ENCODE data around the gene SEMA5A.

DNA sequence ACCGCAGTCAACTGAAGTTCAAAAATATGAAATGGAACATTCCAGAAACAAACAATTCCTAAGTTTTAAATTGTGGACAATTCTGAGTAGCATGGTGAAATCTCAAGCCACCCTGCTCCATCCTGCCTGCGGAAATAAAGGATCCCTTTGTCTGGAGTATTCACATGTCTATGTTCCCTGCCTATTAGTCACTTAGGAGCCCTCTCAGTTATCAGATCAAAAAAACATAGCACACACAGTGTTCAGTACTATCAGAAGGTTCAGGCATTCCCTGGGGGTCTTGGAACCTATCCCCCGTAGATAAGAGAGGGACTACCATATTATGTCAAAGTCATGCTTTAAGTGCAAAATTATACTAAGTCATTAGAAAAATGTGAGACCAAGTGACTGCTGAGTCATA, 300.8 kb downstream of the SEMA5A start:
- TF ChIP-seq EP300 (conservative IDR thresholded peaks at IDR 0.05; ENCODE audit: poor library complexity, severe bottlenecking) (no peak), POLR2AphosphoS5 (IDR thresholded peaks at IDR 0.05) (no peak), TAF1 (IDR thresholded peaks at IDR 0.05; ENCODE audit: low read depth) (no peak), RAD21 (conservative IDR thresholded peaks at IDR 0.05) (no peak), EZH2 (IDR thresholded peaks at IDR 0.05; ENCODE audit: borderline replicate concordance, insufficient read depth, low read length, poor library complexity, severe bottlenecking) (no peak)
- TF ChIP-seq, protein P1, sequence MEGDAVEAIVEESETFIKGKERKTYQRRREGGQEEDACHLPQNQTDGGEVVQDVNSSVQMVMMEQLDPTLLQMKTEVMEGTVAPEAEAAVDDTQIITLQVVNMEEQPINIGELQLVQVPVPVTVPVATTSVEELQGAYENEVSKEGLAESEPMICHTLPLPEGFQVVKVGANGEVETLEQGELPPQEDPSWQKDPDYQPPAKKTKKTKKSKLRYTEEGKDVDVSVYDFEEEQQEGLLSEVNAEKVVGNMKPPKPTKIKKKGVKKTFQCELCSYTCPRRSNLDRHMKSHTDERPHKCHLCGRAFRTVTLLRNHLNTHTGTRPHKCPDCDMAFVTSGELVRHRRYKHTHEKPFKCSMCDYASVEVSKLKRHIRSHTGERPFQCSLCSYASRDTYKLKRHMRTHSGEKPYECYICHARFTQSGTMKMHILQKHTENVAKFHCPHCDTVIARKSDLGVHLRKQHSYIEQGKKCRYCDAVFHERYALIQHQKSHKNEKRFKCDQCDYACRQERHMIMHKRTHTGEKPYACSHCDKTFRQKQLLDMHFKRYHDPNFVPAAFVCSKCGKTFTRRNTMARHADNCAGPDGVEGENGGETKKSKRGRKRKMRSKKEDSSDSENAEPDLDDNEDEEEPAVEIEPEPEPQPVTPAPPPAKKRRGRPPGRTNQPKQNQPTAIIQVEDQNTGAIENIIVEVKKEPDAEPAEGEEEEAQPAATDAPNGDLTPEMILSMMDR (IDR thresholded peaks at IDR 0.05; ENCODE audit: poor library complexity, severe bottlenecking), result no peak
